Measurements from ENCODE around the gene GHR. TPM values are rescaled to one million over a fixed set of nuclear protein-coding genes. Genes with fewer than 3 reads are reported as not detected.

Gene GHR
- total RNA-seq, 3 donors from 2014 or later (not counting 1 experiment from before 2014, with no cell fraction given), result not detected

DNA sequence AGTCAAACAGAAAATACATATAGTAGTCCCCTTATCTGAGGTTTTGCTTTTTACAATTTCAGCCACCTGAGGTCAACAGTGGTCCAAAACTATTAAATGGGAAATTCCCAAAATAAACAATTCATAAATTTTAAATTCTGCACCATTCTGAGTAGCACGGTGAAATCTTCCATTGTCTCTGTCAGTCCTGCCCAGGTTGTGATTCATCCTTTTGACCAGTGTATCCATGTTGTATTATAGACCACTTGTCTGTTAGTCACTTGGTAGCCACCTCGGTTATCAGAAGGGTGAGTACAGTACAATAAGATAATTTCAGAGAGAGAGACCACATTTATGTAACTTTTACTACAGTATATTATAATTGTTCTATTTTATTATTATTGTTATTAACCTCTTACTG, 336.2 kb downstream of the GHR start:
- WGBS (ENCODE audit: insufficient coverage), result 100% methylated on average over 1 of the region's 2 CpGs
- H3K27me3 ChIP-seq (ENCODE audit: control insufficient read depth, insufficient read depth, low read length), result no peaks in the 10 kb centered on the region
- Mint-ChIP-seq H3K9me3 (no peaks in the 10 kb centered on the region), H3K36me3 (no peaks in the 10 kb centered on the region), H3K4me3 (no peak overlapping the region), H3K27me3 (ENCODE audit: low read depth in 2 of 2) (peaks cover 0 to 2% of the 10 kb centered on the region in 2 donors), H3K27ac (no peak overlapping the region), H3K4me1 (peaks cover 14% of the 10 kb centered on the region in 2 donors)
- ATAC-seq (no peak), DNase-seq (no peak)
- no peaks in the 10 kb centered on the region for H3K4me1 ChIP-seq (ENCODE audit: control insufficient read depth, insufficient read depth, low read length)
- H3K4me3 ChIP-seq (ENCODE audit: low read length), result no peak overlapping the region
- TF ChIP-seq, protein P1, sequence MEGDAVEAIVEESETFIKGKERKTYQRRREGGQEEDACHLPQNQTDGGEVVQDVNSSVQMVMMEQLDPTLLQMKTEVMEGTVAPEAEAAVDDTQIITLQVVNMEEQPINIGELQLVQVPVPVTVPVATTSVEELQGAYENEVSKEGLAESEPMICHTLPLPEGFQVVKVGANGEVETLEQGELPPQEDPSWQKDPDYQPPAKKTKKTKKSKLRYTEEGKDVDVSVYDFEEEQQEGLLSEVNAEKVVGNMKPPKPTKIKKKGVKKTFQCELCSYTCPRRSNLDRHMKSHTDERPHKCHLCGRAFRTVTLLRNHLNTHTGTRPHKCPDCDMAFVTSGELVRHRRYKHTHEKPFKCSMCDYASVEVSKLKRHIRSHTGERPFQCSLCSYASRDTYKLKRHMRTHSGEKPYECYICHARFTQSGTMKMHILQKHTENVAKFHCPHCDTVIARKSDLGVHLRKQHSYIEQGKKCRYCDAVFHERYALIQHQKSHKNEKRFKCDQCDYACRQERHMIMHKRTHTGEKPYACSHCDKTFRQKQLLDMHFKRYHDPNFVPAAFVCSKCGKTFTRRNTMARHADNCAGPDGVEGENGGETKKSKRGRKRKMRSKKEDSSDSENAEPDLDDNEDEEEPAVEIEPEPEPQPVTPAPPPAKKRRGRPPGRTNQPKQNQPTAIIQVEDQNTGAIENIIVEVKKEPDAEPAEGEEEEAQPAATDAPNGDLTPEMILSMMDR (IDR thresholded peaks at IDR 0.05), result no peak
- intact Hi-C loops (cut with micrococcal nuclease), result no loop called here
- H3K9me3 ChIP-seq (ENCODE audit: control insufficient read depth, insufficient read depth, low read length), result no peaks in the 10 kb centered on the region
- H3K36me3 ChIP-seq (ENCODE audit: control insufficient read depth, insufficient read depth, low read length), result peaks cover 3% of the 10 kb centered on the region
- H3K27ac ChIP-seq (ENCODE audit: low read length), result no peak overlapping the region

DNA sequence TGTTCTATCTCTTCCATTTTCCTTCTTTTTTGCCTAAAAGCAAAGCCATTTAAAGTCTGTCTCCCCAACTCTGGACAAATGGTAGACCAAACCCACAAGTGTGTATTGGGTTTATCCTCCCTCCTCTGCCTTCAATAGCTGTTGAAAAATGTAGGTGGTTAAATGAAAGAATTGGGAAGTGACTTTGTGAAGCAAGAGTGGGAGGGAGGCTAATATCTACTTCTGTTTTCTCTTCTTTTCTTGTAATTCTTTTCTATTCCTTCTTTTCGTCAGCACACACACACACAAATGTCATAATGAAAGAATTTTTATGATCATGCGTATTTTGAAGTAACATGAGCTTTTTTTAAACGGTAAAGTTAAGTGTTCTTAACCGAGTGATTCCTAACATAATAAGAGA, 337.2 kb downstream of the GHR start:
- WGBS (ENCODE audit: insufficient coverage), result 100% methylated on average over 2 of the region's 4 CpGs
- Mint-ChIP-seq H3K27ac (no peak overlapping the region), H3K27me3 (ENCODE audit: low read depth in 2 of 2) (peaks cover 0 to 2% of the 10 kb centered on the region in 2 donors)

DNA sequence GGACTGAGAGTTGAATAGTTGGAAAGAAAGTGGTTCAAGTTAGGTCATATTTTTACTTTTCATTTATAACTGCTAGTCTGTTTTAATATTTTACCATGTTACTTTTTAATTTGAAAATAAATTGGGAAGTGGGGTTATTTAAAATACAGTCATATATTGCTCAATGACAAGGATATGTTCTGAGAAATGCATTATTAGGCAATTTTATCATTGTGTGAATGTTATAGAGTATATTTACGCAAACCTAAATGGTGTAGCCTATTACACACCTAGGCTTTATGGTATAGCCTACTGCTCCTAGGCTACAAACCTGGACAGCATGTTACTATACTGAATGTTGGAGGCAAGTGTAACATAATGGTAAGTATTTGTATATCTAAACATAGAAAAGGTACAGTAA, 338.6 kb downstream of the GHR start:
- Histone ChIP-seq H3K4me3 (ENCODE audit: low read length) (no peak overlapping the region), H3K27me3 (ENCODE audit: control insufficient read depth, insufficient read depth, low read length) (no peaks in the 10 kb centered on the region), H3K4me1 (ENCODE audit: control insufficient read depth, insufficient read depth, low read length) (no peaks in the 10 kb centered on the region), H3K36me3 (ENCODE audit: control insufficient read depth, insufficient read depth, low read length) (peaks cover 3% of the 10 kb centered on the region), H3K9me3 (ENCODE audit: control insufficient read depth, insufficient read depth, low read length) (no peaks in the 10 kb centered on the region), H3K27ac (ENCODE audit: low read length) (no peak overlapping the region)
- H3K36me3 Mint-ChIP-seq, result no peaks in the 10 kb centered on the region
- no peak overlapping the region for H3K4me3 Mint-ChIP-seq
- ATAC-seq (no peak), DNase-seq (no peak)
- peaks cover 0 to 2% of the 10 kb centered on the region in 2 donors for H3K27me3 Mint-ChIP-seq (ENCODE audit: low read depth in 2 of 2)
- peaks cover 10% of the 10 kb centered on the region in 2 donors for H3K4me1 Mint-ChIP-seq
- no peaks in the 10 kb centered on the region for H3K9me3 Mint-ChIP-seq
- intact Hi-C loops (cut with micrococcal nuclease), result no loop called here
- TF ChIP-seq, protein P1 (IDR thresholded peaks at IDR 0.05), result no peak
- no CpG with 5 or more reads among the region's 1 CpG for WGBS (ENCODE audit: insufficient coverage)
- H3K27ac Mint-ChIP-seq, result no peak overlapping the region

More for the DNA sequence above, 337.2 kb downstream of the GHR start:
- ATAC-seq (no peak), DNase-seq (no peak)
- Mint-ChIP-seq H3K4me3 (no peak overlapping the region), H3K9me3 (no peaks in the 10 kb centered on the region), H3K4me1 (peaks cover 14% of the 10 kb centered on the region in 2 donors), H3K36me3 (no peaks in the 10 kb centered on the region)
- H3K27ac ChIP-seq (ENCODE audit: low read length), result no peak overlapping the region
- intact Hi-C loops (cut with micrococcal nuclease), result no loop called here
- no peaks in the 10 kb centered on the region for H3K27me3 ChIP-seq (ENCODE audit: control insufficient read depth, insufficient read depth, low read length)
- H3K4me1 ChIP-seq (ENCODE audit: control insufficient read depth, insufficient read depth, low read length), result no peaks in the 10 kb centered on the region
- H3K36me3 ChIP-seq (ENCODE audit: control insufficient read depth, insufficient read depth, low read length), result peaks cover 3% of the 10 kb centered on the region
- H3K9me3 ChIP-seq (ENCODE audit: control insufficient read depth, insufficient read depth, low read length), result no peaks in the 10 kb centered on the region
- TF ChIP-seq, protein P1 (IDR thresholded peaks at IDR 0.05), result no peak
- H3K4me3 ChIP-seq (ENCODE audit: low read length), result no peak overlapping the region

DNA sequence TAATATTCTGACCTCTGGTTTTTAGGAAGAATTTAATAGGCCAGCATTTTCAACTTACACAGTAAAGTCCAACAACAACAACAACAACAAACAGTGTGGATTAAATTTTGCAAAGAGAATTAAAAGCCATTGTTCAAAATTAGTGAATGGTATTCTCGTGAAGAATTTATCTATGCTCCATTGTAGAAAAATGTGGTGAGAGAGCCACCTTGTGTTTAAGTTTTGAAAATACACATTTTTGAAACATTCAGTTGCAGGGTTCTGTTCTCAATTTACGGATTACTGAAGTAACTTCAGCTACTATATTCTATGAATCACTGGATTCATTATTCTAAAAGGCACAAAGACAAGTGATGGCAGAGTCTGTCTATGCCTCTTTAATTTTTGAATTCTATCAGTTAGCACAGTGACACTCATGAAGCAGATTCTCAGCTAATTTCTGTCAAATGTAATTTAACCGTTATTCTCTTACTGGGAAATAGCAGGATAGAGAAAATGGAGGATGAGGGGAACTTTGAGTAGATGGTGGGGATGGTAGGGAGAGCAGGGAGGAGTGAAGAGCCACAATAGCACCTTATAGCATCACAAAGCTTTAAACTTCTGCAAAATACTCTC, 344.4 kb downstream of the GHR start:
- H3K36me3 Mint-ChIP-seq, result no peaks in the 10 kb centered on the region
- H3K9me3 Mint-ChIP-seq, result no peaks in the 10 kb centered on the region
- peak in 1 of 2 donors; percentile 46 for DNase-seq

More for the DNA sequence above, 344.4 kb downstream of the GHR start:
- TF ChIP-seq, protein P1 (IDR thresholded peaks at IDR 0.05), result peak; percentile 71
- no peaks in the 10 kb centered on the region for H3K27me3 ChIP-seq (ENCODE audit: control insufficient read depth, insufficient read depth, low read length)
- no peak overlapping the region for H3K4me3 ChIP-seq (ENCODE audit: low read length)
- WGBS (ENCODE audit: insufficient coverage), result 75% methylated on average over 2 of the region's 3 CpGs
- no peak overlapping the region for H3K27ac ChIP-seq (ENCODE audit: low read length)
- Mint-ChIP-seq H3K27ac (no peak overlapping the region), H3K27me3 (ENCODE audit: low read depth in 2 of 2) (peaks cover 4 to 5% of the 10 kb centered on the region in 2 donors), H3K4me1 (no peaks in the 10 kb centered on the region), H3K4me3 (no peak overlapping the region)
- H3K4me1 ChIP-seq (ENCODE audit: control insufficient read depth, insufficient read depth, low read length), result no peaks in the 10 kb centered on the region
- ATAC-seq, result peak in 2 of 3 donors; percentile 44 to 53
- H3K36me3 ChIP-seq (ENCODE audit: control insufficient read depth, insufficient read depth, low read length), result peaks cover 3% of the 10 kb centered on the region
- H3K9me3 ChIP-seq (ENCODE audit: control insufficient read depth, insufficient read depth, low read length), result no peaks in the 10 kb centered on the region
- intact Hi-C loops (cut with micrococcal nuclease), result loop anchor here (1.0 to 5.0 kb wide), 2 partner anchors 760 to 911 kb away; no protein-coding TSS in a partner anchor
